ENCODE measurements around the gene PRUNE2.

PRUNE2 gene

DNA sequence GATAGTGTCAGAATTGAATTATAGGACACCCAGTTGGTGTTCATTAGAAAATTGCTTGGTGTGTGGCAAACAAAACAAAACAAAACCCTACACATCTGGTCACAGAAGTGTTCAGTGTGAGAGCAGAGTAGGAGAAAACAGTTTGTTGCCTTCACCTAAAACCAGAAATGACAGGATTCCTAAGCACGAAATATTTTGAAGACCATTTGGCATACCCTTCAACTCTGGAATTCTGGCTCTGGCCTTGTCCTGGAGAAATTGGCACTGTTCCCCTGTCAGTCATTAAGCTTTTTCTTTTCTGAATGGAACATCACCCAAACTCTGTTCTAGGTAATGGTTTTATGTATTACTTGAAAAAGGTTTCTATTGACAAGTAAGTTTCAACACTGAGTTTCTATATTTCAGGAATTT, 251.9 kb downstream of the PRUNE2 start:
- intact Hi-C loops (cut with DNase I; ENCODE audit: low total_unique reads): no loop called here
- Histone ChIP-seq H3K4me1 (peaks cover 0 to 74% (median 30%) of the 10 kb centered on the region in 4 donors), H3K27me3 (no peaks in the 10 kb centered on the region), H3K36me3 (peaks cover 0 to 7% (median 4%) of the 10 kb centered on the region in 3 donors), H3K4me3 (no peak overlapping the region), H3K27ac (peak overlapping the region; percentile 54 to 74), H3K9me3 (no peaks in the 10 kb centered on the region)
- no peak for TF ChIP-seq CTCF (IDR thresholded peaks at IDR 0.05)
- no peak for DNase-seq

DNA sequence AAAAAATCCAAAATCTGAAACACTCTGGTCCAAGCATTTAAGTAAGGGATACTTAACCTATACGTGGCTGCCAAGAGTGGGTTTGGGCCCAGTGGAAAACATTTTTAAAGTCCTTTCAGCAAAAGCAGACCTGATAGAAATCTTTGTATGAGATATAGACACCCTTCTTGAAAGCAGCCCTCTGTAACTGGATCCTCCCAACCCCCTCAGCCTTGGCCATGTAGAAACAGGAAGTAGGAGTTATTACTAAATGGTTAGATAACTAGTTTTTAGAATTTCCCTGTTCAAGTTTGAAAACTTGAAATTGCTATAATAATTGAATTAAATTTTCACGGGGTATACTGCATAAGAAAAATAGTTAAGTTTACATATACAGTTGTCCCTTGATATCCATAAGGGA, 253.0 kb downstream of the PRUNE2 start:
- Histone ChIP-seq H3K9me3 (no peaks in the 10 kb centered on the region), H3K27ac (peak overlapping the region; percentile 54 to 74), H3K4me3 (no peak overlapping the region), H3K36me3 (peaks cover 11 to 15% (median 15%) of the 10 kb centered on the region in 3 donors), H3K27me3 (no peaks in the 10 kb centered on the region), H3K4me1 (peaks cover 0 to 68% (median 27%) of the 10 kb centered on the region in 4 donors)
- peak in 1 of 2 donors; percentile 65 for DNase-seq
- intact Hi-C loops (cut with DNase I; ENCODE audit: low total_unique reads): no loop called here
- TF ChIP-seq CTCF (IDR thresholded peaks at IDR 0.05): no peak

DNA sequence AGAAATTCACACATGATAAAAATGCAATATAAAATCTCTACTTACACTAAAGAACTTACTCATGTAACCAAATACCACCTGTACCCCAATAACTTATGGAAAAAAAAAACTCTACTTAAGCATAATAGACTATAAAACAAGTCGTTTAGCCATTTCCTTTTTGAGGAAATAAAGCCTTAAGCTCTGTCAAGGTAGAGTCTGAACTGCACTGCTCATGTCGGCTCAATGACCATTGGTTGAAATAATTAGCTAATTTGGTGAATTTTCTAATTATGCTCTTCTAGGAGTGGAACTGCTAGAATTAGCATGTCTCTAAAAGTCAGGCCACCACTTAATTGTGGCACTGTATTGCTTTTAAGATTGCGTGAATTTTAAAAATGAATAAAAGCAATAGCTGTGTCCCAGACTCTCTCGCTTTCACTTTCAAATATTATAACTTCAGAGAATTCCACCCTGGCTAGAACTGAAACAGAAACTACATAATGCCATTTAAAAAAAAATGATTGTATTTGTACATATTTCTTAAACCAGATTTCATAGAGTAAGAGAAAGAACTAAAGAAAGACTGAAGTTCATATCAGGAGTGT, 254.7 kb downstream of the PRUNE2 start:
- intact Hi-C loops (cut with DNase I; ENCODE audit: low total_unique reads): no loop called here
- Histone ChIP-seq H3K4me3 (peak overlapping the region; percentile 0 to 30), H3K4me1 (peaks cover 0 to 57% (median 25%) of the 10 kb centered on the region in 4 donors), H3K27ac (peak overlapping the region; percentile 54 to 74), H3K36me3 (peaks cover 16 to 20% (median 20%) of the 10 kb centered on the region in 3 donors), H3K27me3 (no peaks in the 10 kb centered on the region), H3K9me3 (no peaks in the 10 kb centered on the region)
- no peak for DNase-seq
- TF ChIP-seq CTCF (IDR thresholded peaks at IDR 0.05): no peak

- H3K27me3 ChIP-seq: no peaks in the 10 kb centered on the region
- H3K36me3 ChIP-seq: peaks cover 16 to 20% (median 20%) of the 10 kb centered on the region in 3 donors
- no peak for TF ChIP-seq CTCF (IDR thresholded peaks at IDR 0.05)
- no peak for DNase-seq
- peak overlapping the region; percentile 8 to 74 for H3K27ac ChIP-seq
- intact Hi-C loops (cut with DNase I; ENCODE audit: low total_unique reads): no loop called here
- H3K4me1 ChIP-seq: peaks cover 0 to 56% (median 27%) of the 10 kb centered on the region in 4 donors
- H3K9me3 ChIP-seq: no peaks in the 10 kb centered on the region
- peak overlapping the region in 1 of 2 donors; percentile 0 for H3K4me3 ChIP-seq
Measured at GRCh38 chr9:76650692-76651091, 255.2 kb downstream of the PRUNE2 start.

GRCh38 chr9:76649894-76650293, 256.0 kb downstream of the PRUNE2 start:
- Histone ChIP-seq H3K36me3 (peaks cover 16 to 24% (median 22%) of the 10 kb centered on the region in 3 donors), H3K27me3 (no peaks in the 10 kb centered on the region), H3K27ac (no peak overlapping the region), H3K4me3 (no peak overlapping the region), H3K4me1 (peaks cover 0 to 48% (median 24%) of the 10 kb centered on the region in 4 donors), H3K9me3 (no peaks in the 10 kb centered on the region)
- no peak for DNase-seq
- intact Hi-C loops (cut with DNase I; ENCODE audit: low total_unique reads): no loop called here
- no peak for TF ChIP-seq CTCF (IDR thresholded peaks at IDR 0.05)
